ENCODE data around the gene SPDL1.

- no peak for TF ChIP-seq POLR2A (IDR thresholded peaks at IDR 0.05; ENCODE audit: low read depth, low read length)
- TF ChIP-seq TAF1 (IDR thresholded peaks at IDR 0.05; ENCODE audit: borderline replicate concordance, low read depth, low read length), result no peak
- no peak for TF ChIP-seq POLR2AphosphoS5 (IDR thresholded peaks at IDR 0.05; ENCODE audit: low read depth, low read length)
These were observed 48.6 kb upstream of the SPDL1 start for GRCh38 chr5:169534939-169535338.
